ENCODE measurements around the gene LSS. TPM values are rescaled to one million over a fixed set of nuclear protein-coding genes. Genes with fewer than 3 reads are reported as not detected.
"Not testable (repeated sequence)": the region's sequence is repeated elsewhere in the genome, so short reads cannot be mapped to it uniquely, and the experiment has no call there.

Gene LSS
- total RNA-seq, 1 experiment from 2014 or later: 41.3 TPM

- not testable (repeated sequence) for H3K9me3 ChIP-seq (replicated peaks); H3K36me3 ChIP-seq; H3K27ac ChIP-seq; H3K27me3 ChIP-seq; H3K4me1 ChIP-seq; DNase-seq
- H3K4me3 ChIP-seq: peak overlapping the region; percentile 100
These were observed 45.2 kb downstream of the LSS start for GRCh38 chr21:46183337-46183909.

GRCh38 chr21:46182548-46183336 is 45.8 kb downstream of the LSS start:
- peaks cover under 1% of the 10 kb centered on the region; the same call in 1 of the 2 replicates for H3K4me1 ChIP-seq
- H3K36me3 ChIP-seq: no peaks in the 10 kb centered on the region; the same call in 1 of the 2 replicates
- no peak overlapping the region for H3K27ac ChIP-seq
- H3K9me3 ChIP-seq (replicated peaks): no peaks in the 10 kb centered on the region
- no peaks in the 10 kb centered on the region for H3K27me3 ChIP-seq
- H3K4me3 ChIP-seq: no peak overlapping the region
- no peak for DNase-seq

- Histone ChIP-seq H3K4me1 (no peaks in the 10 kb centered on the region), H3K9me3 (replicated peaks) (peaks cover 4% of the 10 kb centered on the region; the same call in 1 of the 2 replicates), H3K27me3 (no peaks in the 10 kb centered on the region), H3K36me3 (no peaks in the 10 kb centered on the region; the same call in 1 of the 2 replicates), H3K27ac (no peak overlapping the region), H3K4me3 (no peak overlapping the region)
- no peak for DNase-seq
These were observed 46.5 kb downstream of the LSS start for GRCh38 chr21:46181953-46182547.

GRCh38 chr21:46181436-46181835 is 47.1 kb downstream of the LSS start:
- Histone ChIP-seq H3K36me3 (no peaks in the 10 kb centered on the region; the same call in 1 of the 2 replicates), H3K4me1 (no peaks in the 10 kb centered on the region), H3K27ac (no peak overlapping the region), H3K27me3 (no peaks in the 10 kb centered on the region), H3K9me3 (replicated peaks) (peaks cover 4% of the 10 kb centered on the region; the same call in 1 of the 2 replicates), H3K4me3 (no peak overlapping the region)
- DNase-seq: no peak

GRCh38 chr21:46180778-46181391 is 47.7 kb downstream of the LSS start:
- peaks cover 4% of the 10 kb centered on the region; the same call in 1 of the 2 replicates for H3K9me3 ChIP-seq (replicated peaks)
- no peaks in the 10 kb centered on the region for H3K27me3 ChIP-seq
- no peaks in the 10 kb centered on the region; the same call in 1 of the 2 replicates for H3K36me3 ChIP-seq
- no peak overlapping the region for H3K27ac ChIP-seq
- no peak overlapping the region for H3K4me3 ChIP-seq
- H3K4me1 ChIP-seq: no peaks in the 10 kb centered on the region
- no peak for DNase-seq

GRCh38 chr21:46180079-46180722 is 48.4 kb downstream of the LSS start:
- DNase-seq: no peak
- no peaks in the 10 kb centered on the region for H3K4me1 ChIP-seq
- H3K4me3 ChIP-seq: no peak overlapping the region
- H3K27ac ChIP-seq: no peak overlapping the region
- H3K9me3 ChIP-seq (replicated peaks): peaks cover 8% of the 10 kb centered on the region; the same call in 1 of the 2 replicates
- no peaks in the 10 kb centered on the region; the same call in 1 of the 2 replicates for H3K36me3 ChIP-seq
- no peaks in the 10 kb centered on the region for H3K27me3 ChIP-seq

GRCh38 chr21:46179708-46180078 is 48.9 kb downstream of the LSS start:
- H3K36me3 ChIP-seq: no peaks in the 10 kb centered on the region; the same call in 1 of the 2 replicates
- no peak for DNase-seq
- no peaks in the 10 kb centered on the region for H3K4me1 ChIP-seq
- peaks cover 8% of the 10 kb centered on the region; the same call in 1 of the 2 replicates for H3K9me3 ChIP-seq (replicated peaks)
- H3K27ac ChIP-seq: no peak overlapping the region
- H3K4me3 ChIP-seq: no peak overlapping the region
- H3K27me3 ChIP-seq: no peaks in the 10 kb centered on the region

- no peak for DNase-seq
These were observed 49.6 kb downstream of the LSS start for GRCh38 chr21:46178961-46179360.

GRCh38 chr21:46176443-46177129 is 52.0 kb downstream of the LSS start:
- not testable (repeated sequence) for H3K9me3 ChIP-seq (replicated peaks); DNase-seq; H3K4me1 ChIP-seq; H3K4me3 ChIP-seq; H3K27ac ChIP-seq; H3K27me3 ChIP-seq; H3K36me3 ChIP-seq

More at GRCh38 chr21:46178961-46179360, 49.6 kb downstream of the LSS start:
- Histone ChIP-seq H3K27ac (no peak overlapping the region), H3K4me1 (no peaks in the 10 kb centered on the region), H3K36me3 (no peaks in the 10 kb centered on the region; the same call in 1 of the 2 replicates), H3K9me3 (replicated peaks) (peaks cover 8% of the 10 kb centered on the region; the same call in 1 of the 2 replicates), H3K27me3 (no peaks in the 10 kb centered on the region), H3K4me3 (no peak overlapping the region)

GRCh38 chr21:46173573-46173972 is 55.0 kb downstream of the LSS start:
- Histone ChIP-seq H3K27me3 (no peaks in the 10 kb centered on the region), H3K4me3 (no peak overlapping the region), H3K36me3 (no peaks in the 10 kb centered on the region), H3K27ac (no peak overlapping the region), H3K4me1 (no peaks in the 10 kb centered on the region), H3K9me3 (replicated peaks) (peaks cover 8% of the 10 kb centered on the region; the same call in 1 of the 2 replicates)
- DNase-seq: no peak

- H3K4me1 ChIP-seq: no peaks in the 10 kb centered on the region
- peaks cover 8% of the 10 kb centered on the region; the same call in 1 of the 2 replicates for H3K9me3 ChIP-seq (replicated peaks)
- no peaks in the 10 kb centered on the region for H3K27me3 ChIP-seq
- no peaks in the 10 kb centered on the region for H3K36me3 ChIP-seq
- H3K27ac ChIP-seq: no peak overlapping the region
- no peak for DNase-seq
- no peak overlapping the region for H3K4me3 ChIP-seq
These were observed 55.6 kb downstream of the LSS start for GRCh38 chr21:46172863-46173528.

GRCh38 chr21:46171996-46172862 is 56.3 kb downstream of the LSS start:
- no peak for DNase-seq
- Histone ChIP-seq H3K4me1 (no peaks in the 10 kb centered on the region), H3K9me3 (replicated peaks) (peaks cover 4% of the 10 kb centered on the region; the same call in 1 of the 2 replicates), H3K27me3 (no peaks in the 10 kb centered on the region), H3K27ac (no peak overlapping the region), H3K36me3 (no peaks in the 10 kb centered on the region), H3K4me3 (no peak overlapping the region)

GRCh38 chr21:46171585-46171984 is 57.0 kb downstream of the LSS start:
- Histone ChIP-seq H3K4me1 (no peaks in the 10 kb centered on the region), H3K27ac (no peak overlapping the region), H3K36me3 (no peaks in the 10 kb centered on the region), H3K4me3 (no peak overlapping the region), H3K27me3 (no peaks in the 10 kb centered on the region), H3K9me3 (replicated peaks) (peaks cover 4% of the 10 kb centered on the region; the same call in 1 of the 2 replicates)
- no peak for DNase-seq
